Breast epithelium (tissue), 3 donors: ENCODE data around the gene HPS1.

Experiments
- POLR2A ChIP-seq: fragments of 450-650 bp; IDR thresholded peaks from one replicate; pipeline ENCODE4 v1.6.1; 2016; ENCODE audit warnings: antibody characterized with exemption, mild to moderate bottlenecking, moderate library complexity
- POLR2AphosphoS5 ChIP-seq, 3 donors: sonication (generic); formaldehyde crosslinking; IDR thresholded peaks; one replicate each; pipeline ENCODE4 v1.6.1; 2017; ENCODE audit warnings: antibody characterized with exemption in 3 of 3
- TF ChIP-seq, protein P1 (sequence below), 3 donors: fragments of 450-650 bp; IDR thresholded peaks; one replicate each; pipeline ENCODE4 v1.5.1; 2016 to 2017; ENCODE audit warnings: antibody characterized with exemption in 3 of 3, mild to moderate bottlenecking in 3 of 3, moderate library complexity in 3 of 3

DNA sequence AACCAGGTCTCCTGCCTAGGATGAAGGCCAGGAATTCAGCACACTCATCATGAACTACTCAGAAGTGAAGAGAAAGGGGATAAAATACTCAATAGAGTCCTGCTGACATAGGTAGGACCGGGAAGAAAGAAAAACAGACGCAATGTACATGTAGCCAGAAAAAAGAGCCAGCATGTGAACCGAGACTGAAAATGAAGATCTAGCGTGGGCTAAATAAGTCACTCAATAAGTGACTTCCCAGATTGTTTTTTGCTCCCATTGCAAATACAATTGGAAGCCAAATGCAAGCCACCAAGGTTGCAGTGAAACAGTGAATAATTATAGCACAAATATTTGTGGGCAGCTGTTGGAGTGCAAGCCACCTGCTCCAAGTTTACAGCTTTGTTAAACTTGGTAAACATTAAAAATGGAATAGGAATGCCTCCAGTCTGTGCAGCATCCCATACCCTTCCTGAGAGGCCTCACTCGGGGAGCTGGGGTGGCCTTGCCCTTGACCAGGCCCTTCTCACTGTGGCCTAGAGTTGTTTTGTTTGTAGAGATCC lies 34.7 kb upstream of the HPS1 start:
- TF ChIP-seq, protein P1, sequence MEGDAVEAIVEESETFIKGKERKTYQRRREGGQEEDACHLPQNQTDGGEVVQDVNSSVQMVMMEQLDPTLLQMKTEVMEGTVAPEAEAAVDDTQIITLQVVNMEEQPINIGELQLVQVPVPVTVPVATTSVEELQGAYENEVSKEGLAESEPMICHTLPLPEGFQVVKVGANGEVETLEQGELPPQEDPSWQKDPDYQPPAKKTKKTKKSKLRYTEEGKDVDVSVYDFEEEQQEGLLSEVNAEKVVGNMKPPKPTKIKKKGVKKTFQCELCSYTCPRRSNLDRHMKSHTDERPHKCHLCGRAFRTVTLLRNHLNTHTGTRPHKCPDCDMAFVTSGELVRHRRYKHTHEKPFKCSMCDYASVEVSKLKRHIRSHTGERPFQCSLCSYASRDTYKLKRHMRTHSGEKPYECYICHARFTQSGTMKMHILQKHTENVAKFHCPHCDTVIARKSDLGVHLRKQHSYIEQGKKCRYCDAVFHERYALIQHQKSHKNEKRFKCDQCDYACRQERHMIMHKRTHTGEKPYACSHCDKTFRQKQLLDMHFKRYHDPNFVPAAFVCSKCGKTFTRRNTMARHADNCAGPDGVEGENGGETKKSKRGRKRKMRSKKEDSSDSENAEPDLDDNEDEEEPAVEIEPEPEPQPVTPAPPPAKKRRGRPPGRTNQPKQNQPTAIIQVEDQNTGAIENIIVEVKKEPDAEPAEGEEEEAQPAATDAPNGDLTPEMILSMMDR (IDR thresholded peaks at IDR 0.05), result no peak
- TF ChIP-seq POLR2A (no peak), POLR2AphosphoS5 (IDR thresholded peaks at IDR 0.05) (no peak)
